Activated CD4-positive, alpha-beta T cell treated with anti-CD3 and anti-CD28 coated beads for 4 hours (primary cell): ENCODE results near the gene TTC28.
"Not testable (repeated sequence)": the region's sequence is repeated elsewhere in the genome, so short reads cannot be mapped to it uniquely, and the experiment has no call there.

ENCODE experiments used
- DNase-seq, 2 donors: peaks; one replicate each; pipeline ENCODE4 v3.0.0-alpha.2; 2020

Gene TTC28

DNA sequence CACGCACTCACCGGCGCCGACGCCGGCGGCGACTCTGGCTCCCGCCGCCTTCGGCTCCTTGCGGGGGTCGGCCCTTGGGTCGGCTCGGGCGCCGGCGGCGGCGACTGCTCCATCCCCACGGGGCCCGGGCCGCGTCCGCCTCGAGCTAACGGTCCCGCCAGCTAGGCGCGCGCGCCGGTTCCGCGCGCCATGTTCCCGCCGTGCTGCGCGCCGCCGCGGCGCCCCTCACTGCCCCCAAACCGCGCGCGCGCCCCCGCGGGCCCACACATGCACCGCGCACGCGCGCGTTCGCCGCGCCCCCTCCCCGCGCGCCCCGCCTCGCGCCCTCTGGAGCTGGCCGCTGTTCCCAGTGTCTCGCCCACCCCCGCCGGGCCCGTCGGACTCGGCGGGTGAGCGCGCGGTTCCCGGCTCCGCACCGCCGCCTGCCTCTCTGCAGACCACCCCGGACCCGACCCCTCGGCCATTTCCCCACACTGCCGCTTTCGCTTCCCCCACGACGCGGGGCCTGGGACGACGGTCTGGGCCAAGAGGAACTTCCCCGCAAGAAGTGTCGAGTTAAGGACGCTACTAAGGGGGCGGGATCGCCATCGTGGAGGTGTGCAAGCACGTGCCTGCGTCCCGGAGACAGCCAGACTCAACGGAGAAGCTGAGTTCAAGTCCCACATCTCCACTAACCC is at the start of gene TTC28:
Gene TTC28 (minus strand): TSS at position 230 of the 677 bp plus-strand sequence. CDS start 117 bp downstream, at position 113.
- peak in 1 of 2 donors; percentile 11 for DNase-seq

DNA sequence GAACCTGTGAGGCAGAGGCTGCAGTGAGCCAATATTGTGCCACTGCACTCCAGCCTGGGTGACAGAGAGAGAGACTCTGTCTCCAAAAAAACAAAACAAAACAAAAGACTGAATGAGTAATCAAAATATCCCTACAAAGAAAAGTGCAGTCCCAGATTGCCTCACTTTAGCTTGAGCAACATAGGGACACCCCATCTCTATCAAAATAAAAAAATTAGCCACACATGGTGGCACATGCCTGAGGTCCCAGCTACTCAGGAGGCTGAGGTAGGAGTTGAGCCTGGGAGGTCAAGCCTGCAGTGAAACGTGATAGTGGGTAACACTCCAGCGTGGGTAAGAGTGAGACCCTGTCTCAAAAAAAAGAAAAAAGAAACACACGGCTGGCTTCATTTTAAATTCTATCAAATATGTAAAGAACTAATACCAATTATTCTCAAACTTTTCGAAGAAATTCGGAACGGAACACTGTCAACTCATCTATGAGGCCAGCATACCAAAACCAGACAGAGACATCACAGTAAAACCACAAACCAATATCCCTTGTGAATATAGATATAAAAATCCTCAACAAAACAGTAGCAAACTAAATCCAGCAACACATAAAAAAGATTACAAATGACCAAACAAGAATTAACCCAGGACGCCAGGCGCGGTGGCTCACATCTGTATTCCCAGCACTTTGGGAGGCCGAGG is 49.1 kb upstream of the TTC28 start:
- no peak for DNase-seq

DNA sequence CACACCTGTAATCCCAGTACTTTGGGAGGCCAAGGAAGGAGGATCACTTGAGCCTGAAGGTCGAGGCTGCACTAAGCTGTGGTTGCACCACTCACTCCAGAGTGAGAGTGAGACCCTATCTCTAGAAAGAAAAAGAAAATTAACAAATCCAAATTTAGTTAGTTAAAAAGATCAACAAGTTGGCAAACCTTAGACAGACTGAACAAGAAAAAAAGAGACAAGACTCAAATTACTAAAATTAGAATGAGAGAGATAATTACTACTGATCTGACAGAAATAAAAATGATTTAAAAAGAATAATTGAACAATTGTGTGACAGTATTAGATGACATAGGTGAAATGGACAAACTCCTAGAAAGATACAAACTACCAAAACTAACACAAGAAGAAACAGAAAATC is 48.4 kb upstream of the TTC28 start:
- DNase-seq, result no peak

DNA sequence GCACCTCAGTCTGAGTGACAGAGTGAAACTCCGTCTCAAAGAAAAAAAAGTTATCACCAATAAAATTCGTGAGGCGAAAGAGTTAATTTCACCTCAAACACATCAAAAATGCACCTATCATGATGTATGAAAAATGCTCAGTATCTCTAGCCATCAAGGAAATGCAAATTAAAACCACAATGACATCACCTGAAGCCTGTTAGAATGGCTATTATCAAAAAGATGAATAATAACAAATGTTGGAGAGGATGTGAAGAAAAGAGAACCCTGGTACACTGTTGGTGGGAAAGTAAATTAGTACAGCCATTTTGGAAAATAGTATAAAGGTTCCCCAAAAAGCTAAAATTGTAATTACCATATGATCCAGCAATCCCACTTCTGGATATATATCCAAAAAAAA is 38.4 kb upstream of the TTC28 start:
- DNase-seq, result no peak

DNA sequence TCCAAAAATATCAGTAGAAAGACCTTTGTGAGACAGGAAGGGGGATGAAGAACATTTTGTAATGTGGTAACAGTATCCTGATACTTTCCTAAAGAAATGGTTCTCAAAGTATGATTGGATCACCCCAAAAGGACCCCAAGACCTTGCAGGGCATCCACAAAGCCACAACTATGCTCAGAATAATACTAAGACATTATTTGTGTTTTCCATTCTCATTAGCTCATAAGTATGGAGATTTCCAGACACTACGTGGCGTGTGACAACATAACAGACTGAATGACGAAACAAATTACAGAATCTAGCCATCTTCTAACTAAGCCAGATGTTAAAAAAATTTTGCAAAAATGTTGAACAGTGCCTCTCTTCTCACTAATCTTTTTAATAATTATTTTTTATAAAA is 37.0 kb upstream of the TTC28 start:
- no peak for DNase-seq

DNA sequence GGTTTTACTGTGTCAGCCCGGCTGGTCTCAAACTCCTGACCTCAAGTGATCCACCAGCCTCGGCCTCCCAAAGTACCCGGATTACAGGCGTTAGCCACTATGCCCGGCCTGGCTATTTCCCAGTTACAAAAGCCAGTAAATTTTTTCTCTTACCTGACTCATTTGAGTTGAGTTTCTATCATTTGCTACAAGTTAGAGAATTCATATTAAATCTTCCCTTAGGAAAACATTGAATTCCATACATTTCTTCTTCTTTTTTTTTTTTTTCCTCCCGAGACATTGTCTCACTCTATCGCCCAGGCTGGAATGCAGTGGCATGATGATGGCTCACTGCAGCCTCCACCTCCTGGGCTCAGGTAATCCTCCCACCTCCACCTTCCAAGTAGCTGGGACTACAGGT is 36.0 kb upstream of the TTC28 start:
- DNase-seq, result no peak

DNA sequence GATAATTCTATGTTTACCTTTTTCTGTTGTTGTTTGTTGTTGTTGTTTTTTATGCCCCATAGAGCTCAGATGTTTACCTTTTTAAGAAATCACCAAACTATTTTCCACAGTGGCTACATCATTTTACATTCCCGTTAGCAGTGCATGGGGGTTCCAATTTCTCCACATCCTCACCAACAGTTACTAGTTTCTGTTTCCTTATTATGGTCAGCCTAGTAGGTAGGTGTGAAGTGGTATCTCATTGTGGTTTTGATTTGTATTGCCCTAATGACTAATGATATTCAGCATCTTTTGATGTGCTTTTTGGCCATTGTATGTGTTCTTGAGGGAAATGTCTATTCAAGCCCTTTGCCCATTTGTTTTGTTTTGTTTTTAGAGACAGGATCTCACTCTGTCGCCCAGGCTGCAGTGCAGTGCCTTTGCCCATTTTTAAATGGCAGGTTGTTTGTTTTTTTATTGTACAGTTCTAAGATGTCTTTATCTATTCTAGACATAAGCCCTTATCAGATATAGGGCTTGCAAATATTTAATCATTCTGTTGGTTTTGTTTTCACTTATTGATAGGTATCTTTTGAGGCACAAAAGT is 34.5 kb upstream of the TTC28 start:
- DNase-seq, result no peak

DNA sequence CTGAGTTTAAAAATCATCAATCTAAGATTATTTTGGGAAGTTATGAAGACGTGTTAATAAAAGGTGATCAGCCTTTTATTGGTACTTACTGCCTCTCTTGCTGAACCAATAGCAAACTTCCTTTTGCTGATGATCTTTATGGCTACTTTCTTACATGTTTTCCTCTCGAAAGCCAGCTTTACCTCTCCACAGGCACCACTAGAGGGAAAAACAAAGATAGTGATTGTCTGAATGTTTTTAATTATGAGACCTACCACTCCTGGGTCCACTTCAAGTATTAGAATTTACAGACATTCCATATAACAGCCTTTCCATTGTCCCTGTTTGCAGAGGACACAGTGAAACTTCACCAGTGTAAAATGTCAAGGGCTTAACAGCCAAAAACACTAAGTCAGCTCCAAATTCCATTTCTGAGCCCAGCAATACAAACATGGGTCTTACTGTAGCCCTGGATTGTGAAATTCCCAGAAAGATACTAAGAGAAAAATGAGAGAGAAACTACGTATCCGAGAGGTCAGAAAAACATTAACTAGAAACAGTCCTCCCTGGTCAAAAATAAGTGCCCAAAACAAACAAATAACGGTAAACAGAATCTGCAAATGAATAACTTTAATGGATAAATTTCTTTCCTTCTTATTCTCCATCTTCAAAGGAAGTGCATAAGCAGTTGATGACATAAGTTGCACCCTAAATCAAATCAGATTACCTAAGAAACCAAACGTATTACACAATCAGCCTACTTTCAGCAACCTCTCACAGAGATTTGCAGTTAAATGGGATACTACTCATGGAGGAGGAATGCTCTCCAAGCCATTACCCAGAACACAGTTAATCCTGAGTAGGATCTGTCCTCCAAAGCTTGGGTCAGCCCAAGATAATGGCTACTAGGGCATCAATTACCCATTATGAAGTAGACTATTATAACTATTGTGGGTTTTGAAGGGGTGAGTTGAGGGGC is 32.5 kb upstream of the TTC28 start:
- DNase-seq, result no peak

DNA sequence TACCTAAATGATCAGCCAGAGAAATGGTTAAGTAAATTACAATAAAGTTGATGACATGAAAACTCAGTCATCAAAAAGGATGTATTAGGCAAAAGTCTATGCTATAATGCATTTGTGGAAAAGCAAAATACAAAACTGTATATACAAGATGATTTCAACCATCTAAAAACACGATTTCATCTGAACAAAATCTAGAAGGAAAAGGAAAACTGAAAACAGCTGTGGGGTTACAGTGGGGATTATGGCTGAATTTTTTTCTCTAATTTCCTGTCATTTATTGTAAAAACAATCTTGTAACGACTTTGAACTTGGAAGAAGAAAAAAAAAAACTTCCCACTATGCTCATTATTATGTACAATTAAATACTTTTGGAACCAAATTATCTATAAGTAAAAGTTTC is 31.7 kb upstream of the TTC28 start:
- DNase-seq, result no peak

DNA sequence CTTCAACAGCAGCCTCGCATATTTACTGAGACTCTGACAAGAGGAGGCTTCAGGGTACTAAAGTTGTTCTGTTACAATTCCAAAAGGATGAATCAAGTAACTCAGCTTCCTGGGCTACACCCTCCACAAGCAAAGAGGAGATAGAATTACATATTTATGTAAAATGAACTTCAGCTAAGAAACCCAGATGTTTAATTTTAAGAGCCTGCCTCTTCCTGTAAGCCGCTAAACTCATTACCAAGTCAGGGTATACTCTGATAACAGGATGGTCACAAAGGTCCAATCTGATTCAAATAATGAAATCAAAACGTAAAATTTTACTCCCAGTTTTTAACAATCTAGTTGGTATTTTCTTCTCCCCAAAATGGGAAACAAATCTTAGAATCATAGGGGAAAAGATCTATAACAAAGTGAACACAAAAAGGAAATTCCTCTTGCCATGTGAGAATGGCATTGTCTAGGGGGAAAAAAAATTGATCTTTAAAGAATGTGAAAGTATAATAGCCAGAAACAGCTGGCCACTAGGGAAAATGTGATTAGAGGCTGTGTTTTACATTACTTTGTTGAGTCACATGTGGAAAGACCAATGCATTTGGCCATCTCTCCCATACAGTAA is 31.0 kb upstream of the TTC28 start:
- DNase-seq, result no peak

DNA sequence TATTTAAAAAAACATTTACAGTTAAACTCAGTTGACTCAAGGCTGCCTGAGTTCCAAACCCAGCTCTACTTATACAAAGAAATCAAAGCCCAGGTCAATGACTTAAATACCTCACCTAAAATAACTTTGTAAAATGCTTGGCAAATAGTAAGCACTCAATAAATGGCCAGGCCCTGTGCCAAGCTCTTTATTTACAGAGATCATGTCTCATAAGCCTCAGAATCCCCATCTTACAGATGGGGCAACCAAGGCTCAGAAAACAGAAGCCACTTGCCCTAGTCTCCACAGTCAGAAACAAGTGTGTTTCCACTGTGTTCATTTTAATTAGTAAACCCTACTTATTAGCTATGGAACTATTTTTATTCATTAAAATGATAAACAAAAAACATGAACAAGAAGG is 30.5 kb upstream of the TTC28 start:
- DNase-seq, result no peak

DNA sequence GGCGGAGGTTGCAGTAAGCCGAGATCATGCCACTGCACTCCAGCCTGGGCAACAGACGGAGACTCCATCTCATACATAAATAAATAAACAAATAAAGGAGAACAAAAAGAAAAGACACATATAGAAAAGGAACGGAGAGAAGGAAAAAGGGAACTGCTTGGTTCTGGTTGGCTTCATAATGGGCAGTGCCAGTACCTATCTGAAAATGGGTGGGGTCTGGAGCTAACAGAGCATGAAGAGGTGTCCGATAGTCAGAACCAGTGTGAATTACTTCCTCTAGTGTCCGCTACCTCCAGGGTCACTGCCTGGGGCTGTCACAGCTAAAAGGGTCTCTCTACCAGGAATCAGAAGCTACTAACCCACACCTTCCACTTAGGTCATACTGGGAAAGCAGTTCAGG is 27.2 kb upstream of the TTC28 start:
- no peak for DNase-seq

DNA sequence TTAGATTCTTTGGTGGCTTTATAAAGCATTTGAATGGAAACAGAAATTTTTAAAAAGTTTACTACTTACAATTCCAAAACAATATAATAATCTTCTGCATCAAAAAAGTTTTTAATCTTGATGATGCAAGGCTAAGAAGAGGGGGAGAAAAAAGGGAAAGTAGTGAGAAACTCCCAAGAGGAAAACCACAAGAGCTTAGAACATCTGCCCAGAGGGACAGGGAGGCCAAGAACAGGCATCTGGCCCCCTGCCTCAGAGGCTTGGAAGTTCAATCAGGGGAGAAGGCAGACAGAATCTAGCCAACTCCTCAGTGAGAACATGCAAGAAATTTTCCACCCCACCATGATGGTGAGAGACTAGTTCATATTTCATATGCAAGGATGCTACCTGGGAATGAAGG is 23.8 kb upstream of the TTC28 start:
- DNase-seq, result no peak

DNA sequence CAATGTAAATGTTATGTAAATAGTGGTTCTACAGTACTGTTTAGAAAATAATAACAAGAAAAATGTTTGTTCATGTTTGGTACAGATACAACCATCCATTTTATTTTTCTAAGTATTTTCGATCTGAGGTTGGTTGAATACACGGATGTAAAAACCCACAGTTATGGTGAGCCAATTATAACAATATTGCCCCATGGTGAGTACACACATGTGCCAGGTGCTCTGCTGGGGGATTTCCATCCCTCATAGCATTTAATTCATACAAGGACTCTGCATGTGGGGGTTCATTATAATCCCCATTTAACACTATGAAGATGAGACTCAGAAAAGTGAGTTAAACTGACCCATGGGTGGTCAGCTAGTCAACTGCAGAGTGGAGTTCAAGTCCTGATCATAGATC is 23.3 kb upstream of the TTC28 start:
- no peak for DNase-seq

DNA sequence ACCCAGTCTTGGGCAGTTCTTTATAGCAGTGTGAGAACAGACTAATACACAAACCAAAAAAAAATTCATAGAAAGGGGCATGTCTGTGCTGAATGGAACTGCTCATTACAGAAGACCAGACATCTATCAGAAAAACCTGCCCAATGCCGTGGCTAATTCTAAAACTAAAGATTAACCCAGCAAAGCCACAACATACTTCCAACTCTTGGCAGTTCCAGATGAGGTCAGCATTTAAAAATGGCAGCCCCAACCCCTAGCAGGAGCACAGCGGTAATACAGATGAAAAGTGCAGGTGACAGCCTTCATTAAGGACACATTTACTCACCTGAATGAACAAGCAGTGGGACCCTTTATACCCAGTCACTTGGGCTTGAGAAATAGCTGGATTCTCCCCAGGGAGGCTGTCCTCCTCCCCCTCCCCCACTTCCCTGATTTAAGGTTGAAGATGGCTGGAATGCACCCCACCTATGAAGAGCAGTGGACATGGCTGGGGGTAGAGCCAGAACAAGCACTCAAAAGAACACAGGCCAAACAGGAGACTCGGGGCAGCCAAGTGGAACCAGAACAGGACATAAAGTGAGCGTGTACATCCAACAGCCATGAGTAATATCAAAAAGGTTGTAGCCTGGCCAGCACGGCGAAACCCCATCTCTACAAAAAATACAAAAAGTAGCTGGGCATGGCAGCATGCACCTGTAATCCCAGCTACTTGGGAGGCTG is 13.6 kb upstream of the TTC28 start:
- DNase-seq, result not testable (repeated sequence)

DNA sequence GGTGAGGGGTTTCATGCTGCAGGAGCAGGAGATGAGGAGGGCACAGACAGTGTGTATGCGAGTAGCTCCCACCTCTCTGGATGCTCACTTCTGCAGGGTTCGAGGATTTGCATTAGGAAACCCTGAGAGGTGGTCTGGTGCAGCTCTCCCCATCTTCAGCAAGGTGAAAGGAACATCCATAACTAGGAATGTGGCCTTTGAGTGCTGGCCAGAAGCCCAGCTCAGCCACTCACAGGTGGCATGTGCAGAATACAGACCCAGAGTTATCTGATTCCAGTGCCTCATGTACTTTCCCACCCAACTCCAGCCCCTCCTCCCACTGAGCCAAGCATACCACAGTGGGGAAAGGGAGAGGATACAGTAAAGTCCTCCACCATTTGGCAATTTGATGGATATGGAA is 10.2 kb upstream of the TTC28 start:
- not testable (repeated sequence) for DNase-seq

DNA sequence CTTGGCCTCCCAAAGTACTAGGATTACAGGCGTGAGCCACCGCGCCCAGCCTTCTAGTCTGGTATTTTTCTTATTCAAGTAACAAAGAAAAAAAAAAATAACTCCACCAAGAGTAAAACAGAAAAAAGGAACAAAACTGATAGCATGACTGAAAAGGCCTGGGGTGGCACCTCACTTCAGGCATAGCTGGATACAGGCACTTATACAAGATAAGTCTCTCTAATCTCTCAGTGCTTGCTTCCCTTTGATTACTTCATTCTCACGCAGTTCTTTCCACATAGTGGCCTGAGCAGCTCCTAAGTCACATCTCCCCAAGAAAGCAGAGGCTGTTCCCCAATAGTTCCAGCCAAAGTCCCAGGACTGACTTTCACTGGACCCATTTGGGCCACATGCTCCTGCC is 3.3 kb upstream of the TTC28 start:
- not testable (repeated sequence) for DNase-seq

DNA sequence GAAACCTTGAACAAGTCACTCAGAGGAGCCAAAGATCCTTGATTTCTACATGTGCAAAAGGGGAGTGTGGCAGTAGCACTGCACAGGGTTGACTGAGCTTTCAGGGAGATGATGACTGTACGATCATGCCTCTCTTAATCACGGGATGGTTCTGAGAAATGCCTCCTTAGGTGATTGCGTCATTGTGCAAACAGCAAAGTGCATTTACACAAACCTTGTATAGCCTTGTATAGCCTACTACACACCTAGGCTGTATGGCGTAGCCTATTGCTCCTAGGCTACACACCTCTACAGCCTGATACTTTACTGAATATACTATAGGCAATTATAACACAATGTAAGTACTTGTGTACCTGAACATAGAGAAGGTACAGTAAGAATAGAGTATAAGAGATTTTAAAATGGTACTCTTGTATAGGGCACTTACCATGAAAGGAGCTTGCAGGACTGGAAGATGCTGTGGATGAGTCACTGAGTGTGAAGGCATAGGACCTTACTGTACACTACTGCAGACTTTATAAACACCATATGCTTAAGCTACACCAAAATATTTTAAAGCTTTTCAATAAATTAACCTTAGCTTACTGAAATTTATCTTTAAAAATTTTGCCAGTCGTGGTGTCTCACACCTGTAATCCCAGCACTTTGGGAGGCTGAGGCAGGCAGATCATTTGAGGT is 1.3 kb upstream of the TTC28 start:
- DNase-seq, result not testable (repeated sequence)

DNA sequence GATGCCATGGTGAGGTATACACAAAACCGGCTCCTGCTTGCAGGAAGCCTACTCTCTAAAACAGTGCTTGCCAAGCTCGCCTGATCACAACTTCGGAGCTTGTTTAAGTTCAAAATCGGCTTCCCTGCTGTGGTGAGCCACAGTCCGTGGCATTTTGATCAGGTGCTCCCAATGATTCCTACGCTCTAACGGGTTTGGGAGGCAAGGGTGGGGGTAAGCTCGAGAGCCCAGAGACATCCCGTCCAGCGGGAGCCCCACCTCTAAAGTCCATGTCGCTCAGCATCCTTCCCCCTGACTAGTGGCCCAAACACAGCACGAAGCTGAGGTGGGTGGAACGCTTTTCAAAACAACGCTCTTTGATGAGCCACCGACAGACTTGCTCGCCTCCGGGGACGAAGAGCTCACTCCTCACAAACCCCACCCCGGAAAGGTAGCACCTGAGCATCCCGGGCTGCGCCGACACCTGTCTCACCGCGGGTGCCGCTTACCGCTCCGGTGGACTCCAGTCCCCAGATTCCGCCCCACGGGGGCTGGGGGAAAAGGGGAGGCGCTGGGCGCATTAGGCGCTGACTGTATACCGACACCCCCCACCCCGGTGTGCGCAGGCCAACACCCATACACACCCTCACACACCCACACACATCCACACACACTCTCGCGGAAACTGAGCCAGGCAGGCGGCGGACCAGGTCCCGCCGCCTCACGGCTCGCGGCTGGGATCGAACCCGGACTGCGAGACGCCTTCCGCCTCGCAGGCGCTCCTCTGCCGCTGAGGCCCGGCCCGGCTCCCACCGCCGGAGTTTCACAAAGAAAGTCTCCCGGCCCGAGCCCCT is 646 bp downstream of the TTC28 start:
- peak in 1 of 2 donors; percentile 1 for DNase-seq

DNA sequence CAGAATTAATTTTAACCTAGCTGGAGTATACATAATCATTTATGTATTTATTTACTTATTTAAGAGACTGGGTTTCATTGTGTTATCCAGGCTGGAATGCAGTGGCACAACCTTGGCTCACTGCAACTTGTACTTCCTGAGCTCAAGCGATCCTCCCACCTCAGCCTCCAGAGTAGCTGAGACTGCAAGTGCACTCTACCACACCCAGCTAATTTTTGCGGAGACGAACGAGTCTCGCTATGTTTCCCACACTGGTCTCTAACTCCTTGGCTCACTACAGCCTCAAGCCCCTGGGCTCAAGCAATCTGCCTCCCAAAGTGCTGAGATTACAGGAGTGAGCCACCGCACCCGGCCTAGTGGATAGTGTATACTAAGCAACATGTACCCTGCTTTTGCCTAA is 1.5 kb downstream of the TTC28 start:
- DNase-seq, result not testable (repeated sequence)
